HCT116 (cell line): Measurements from ENCODE around the gene PDE1C. TPM values are rescaled to one million over a fixed set of nuclear protein-coding genes. Genes with fewer than 3 reads are reported as not detected.

Experiments
- ATAC-seq: fragments of 200-7000 bp; cut with Tn5 transposase; 2 replicates; pipeline ENCODE4 v1.9.1; 2020; ENCODE audit warnings: mild to moderate bottlenecking, moderate library complexity
- BruUV-seq: library from RNA; stranded (reverse); fragments of 400-500 nt; replicated peaks from 2 replicates; lab custom pipeline; 2021; lab: Mats Ljungman, UMichigan
- CTCF ChIA-PET: fragments of 300-600 bp; sonication (Branson Sonifier 250); formaldehyde crosslinking; loops from one replicate; lab custom pipeline; 2021; ENCODE audit warnings: antibody characterized with exemption; lab: Charles Lee
- POLR2A ChIA-PET: fragments of 300-600, 350-600 bp; sonication (Branson Sonifier 250); formaldehyde crosslinking; loops from one replicate; lab custom pipeline; 2021; ENCODE audit warnings: antibody characterized with exemption; lab: Charles Lee
- RAD21 ChIA-PET, 2 experiments: fragments of 300-600 bp; sonication (Branson Sonifier 250); formaldehyde crosslinking; loops; one replicate each; lab custom pipeline; 2023; ENCODE audit warnings: low total read pairs in 2 of 2; ENCODE audit not compliant: uncharacterized antibody in 2 of 2, unreplicated experiment in 2 of 2, low non-redundant PET in 1 of 2; lab: Charles Lee
- DNase-seq: peaks from one replicate; pipeline ENCODE4 v3.0.0-alpha.2; 2010; ENCODE audit warnings: low read depth, low spot score
- H2AFZ ChIP-seq: fragments of 200-600 bp; shearing (Covaris generic), sonication (generic); 2 replicates; pipeline ENCODE4 v1.6.1; 2017; ENCODE audit warnings: low read depth, mixed run types, mixed read lengths, antibody characterized with exemption, low read length; ENCODE audit not compliant: poor library complexity, severe bottlenecking
- H3K27ac ChIP-seq: 2 replicates; pipeline ENCODE4 v1.5.1; 2012; ENCODE audit warnings: low read depth, low read length
- H3K27me3 ChIP-seq: fragments of 200-600 bp; sonication (generic); 2 replicates; pipeline ENCODE4 v1.6.1; 2016; ENCODE audit warnings: mixed run types, low read length, mixed read lengths; ENCODE audit not compliant: insufficient read depth
- H3K36me3 ChIP-seq, 2 experiments: fragments of 200-500 bp in 1 of 2; fragments of 200-600 bp in 1 of 2; sonication (Bioruptor generic) in 1 of 2; sonication (generic) in 1 of 2; 2 replicates each; pipeline versions ENCODE4 v1.5.1 to v1.6.1; 2014 to 2016; ENCODE audit warnings: low read length in 2 of 2, inconsistent platforms in 1 of 2, mixed read lengths in 1 of 2, mixed run types in 1 of 2; ENCODE audit not compliant: insufficient read depth in 2 of 2, control insufficient read depth in 1 of 2
- H3K4me1 ChIP-seq, 2 experiments: fragments of 200-600 bp in 1 of 2; sonication (generic) in 1 of 2; 2 replicates each; pipeline versions ENCODE4 v1.5.1 to v1.6.1; 2012 to 2017; ENCODE audit warnings: low read length in 2 of 2, inconsistent platforms in 1 of 2, mild to moderate bottlenecking in 1 of 2, mixed read lengths in 1 of 2, mixed run types in 1 of 2, moderate library complexity in 1 of 2; ENCODE audit not compliant: insufficient read depth in 2 of 2, control insufficient read depth in 1 of 2
- H3K4me2 ChIP-seq: fragments of 200-600 bp; sonication (generic); 2 replicates; pipeline ENCODE4 v1.6.1; 2017; ENCODE audit warnings: mixed run types, low read length, mixed read lengths
- H3K4me3 ChIP-seq, 2 experiments: fragments of 200-600 bp in 1 of 2; sonication (generic) in 1 of 2; replicated peaks in 1 of 2; 2 replicates each; pipeline ENCODE4 v1.5.1; 2011 to 2016; ENCODE audit warnings: low read length in 2 of 2, control low read depth in 1 of 2, low read depth in 1 of 2, mild to moderate bottlenecking in 1 of 2, mixed read lengths in 1 of 2, mixed run types in 1 of 2
- H3K79me2 ChIP-seq: fragments of 200-600 bp; sonication (generic); 2 replicates; pipeline ENCODE4 v1.6.1; 2017; ENCODE audit warnings: mild to moderate bottlenecking, mixed run types, low read length, moderate library complexity, mixed read lengths; ENCODE audit not compliant: insufficient read depth
- H3K9ac ChIP-seq: fragments of 200-600 bp; sonication (generic); 2 replicates; pipeline ENCODE4 v1.6.1; 2016; ENCODE audit warnings: low read length, mixed read lengths
- H3K9me2 ChIP-seq: fragments of 200-600 bp; sonication (generic), shearing (Covaris generic); 2 replicates; pipeline ENCODE4 v1.6.1; 2017; ENCODE audit warnings: mixed run types, mild to moderate bottlenecking, moderate library complexity; ENCODE audit not compliant: insufficient read depth
- H3K9me3 ChIP-seq, 2 experiments: fragments of 200-500 bp in 1 of 2; fragments of 200-600 bp in 1 of 2; sonication (Bioruptor generic) in 1 of 2; sonication (generic) in 1 of 2; 2 replicates each; pipeline ENCODE4 v1.6.1; 2014 to 2017; ENCODE audit warnings: low read length in 2 of 2, mixed read lengths in 2 of 2, inconsistent platforms in 1 of 2, low read depth in 1 of 2, mild to moderate bottlenecking in 1 of 2, mixed run types in 1 of 2, moderate library complexity in 1 of 2; ENCODE audit not compliant: control insufficient read depth in 1 of 2, insufficient read depth in 1 of 2
- H4K20me1 ChIP-seq: fragments of 200-600 bp; sonication (generic), shearing (Covaris generic); 2 replicates; pipeline ENCODE4 v1.6.1; 2017; ENCODE audit warnings: mixed run types, mild to moderate bottlenecking, moderate library complexity; ENCODE audit not compliant: insufficient read depth
- ATF3 ChIP-seq: IDR thresholded peaks from 2 replicates; pipeline ENCODE4 v1.6.1; 2012
- CBX3 ChIP-seq: IDR thresholded peaks from 2 replicates; pipeline ENCODE4 v1.6.1; 2012; ENCODE audit warnings: low read depth
- CTCF ChIP-seq, 3 experiments: fragments of 200-600 bp in 1 of 3; sonication (generic) in 1 of 3; IDR thresholded peaks in 2 of 3; conservative IDR thresholded peaks in 1 of 3; 2 replicates each; pipeline ENCODE4 v1.5.1; 2012 to 2017; ENCODE audit warnings: low read depth in 2 of 3, low read length in 2 of 3, antibody characterized with exemption in 1 of 3, borderline replicate concordance in 1 of 3, control low read depth in 1 of 3, mild to moderate bottlenecking in 1 of 3, mixed read lengths in 1 of 3, mixed run types in 1 of 3, moderate library complexity in 1 of 3; ENCODE audit not compliant: insufficient read depth in 1 of 3
- EGR1 ChIP-seq: IDR thresholded peaks from 2 replicates; pipeline ENCODE4 v1.6.1; 2012; ENCODE audit warnings: low read depth
- EZH2 ChIP-seq: fragments of 200-600 bp; sonication (generic); IDR thresholded peaks from 2 replicates; pipeline ENCODE4 v1.6.1; 2017; ENCODE audit warnings: antibody characterized with exemption, mixed run types
- EZH2phosphoT487 ChIP-seq: fragments of 200-600 bp; IDR thresholded peaks from 2 replicates; pipeline ENCODE4 v1.6.1; 2018; ENCODE audit warnings: antibody characterized with exemption, borderline replicate concordance
- JUND ChIP-seq: IDR thresholded peaks from 2 replicates; pipeline ENCODE4 v1.6.1; 2012
- MAX ChIP-seq: IDR thresholded peaks from 2 replicates; pipeline ENCODE4 v1.6.1; 2012
- POLR2A ChIP-seq: IDR thresholded peaks from 2 replicates; pipeline ENCODE4 v1.7.0; 2011; ENCODE audit warnings: borderline replicate concordance; ENCODE audit not compliant: insufficient read depth, insufficient read length; ENCODE audit errors: extremely low read depth
- REST ChIP-seq: IDR thresholded peaks from 2 replicates; pipeline ENCODE4 v1.6.1; 2012; ENCODE audit warnings: low read depth
- SIN3A ChIP-seq: IDR thresholded peaks from 2 replicates; pipeline ENCODE4 v1.6.1; 2012; ENCODE audit warnings: low read depth
- SP1 ChIP-seq: IDR thresholded peaks from 2 replicates; pipeline ENCODE4 v1.6.1; 2012; ENCODE audit warnings: low read depth
- SRF ChIP-seq: IDR thresholded peaks from 2 replicates; pipeline ENCODE4 v1.6.1; 2012; ENCODE audit warnings: low read depth
- TCF7L2 ChIP-seq: IDR thresholded peaks from 2 replicates; pipeline ENCODE4 v1.7.0; 2011; ENCODE audit warnings: borderline replicate concordance, inconsistent platforms; ENCODE audit not compliant: insufficient read depth, insufficient read length; ENCODE audit errors: extremely low read depth
- YY1 ChIP-seq: IDR thresholded peaks from 2 replicates; pipeline ENCODE4 v1.6.1; 2011; ENCODE audit warnings: low read length, low read depth, moderate library complexity, mild to moderate bottlenecking; ENCODE audit not compliant: insufficient replicate concordance; ENCODE audit errors: extremely low read depth
- ZBTB33 ChIP-seq: IDR thresholded peaks from 2 replicates; pipeline ENCODE4 v1.6.1; 2011; ENCODE audit warnings: mild to moderate bottlenecking, low read length, moderate library complexity; ENCODE audit not compliant: insufficient replicate concordance; ENCODE audit errors: extremely low read depth
- ZFX ChIP-seq: fragments of 450-650 bp; IDR thresholded peaks from 2 replicates; pipeline ENCODE4 v1.6.1; 2017
- ZNF274 ChIP-seq: fragments of 200-500 bp; sonication (Bioruptor generic); IDR thresholded peaks from 2 replicates; pipeline ENCODE4 v1.6.1; 2014; ENCODE audit warnings: mild to moderate bottlenecking, low read depth, low read length, inconsistent platforms
- intact Hi-C: fragments of 100-400 bp; cut with micrococcal nuclease; formaldehyde crosslinking; loops from 2 replicates; pipeline ENCODE4 v1.10.0; 2022
- total RNA-seq: library from RNA; stranded (reverse); gene quantifications from one replicate; pipeline ENCODE4 v1.2.1, GENCODE V29; 2021; ENCODE audit not compliant: unreplicated experiment

PDE1C gene
- total RNA-seq, 1 experiment from 2014 or later = 0.17 TPM

- no peak for ATAC-seq
- no peak overlapping the region for H3K9ac ChIP-seq
- H3K4me1 ChIP-seq = no peaks in the 10 kb centered on the region
- POLR2A ChIA-PET = no interaction called here
- no peaks in the 10 kb centered on the region for H3K27me3 ChIP-seq
- RAD21 ChIA-PET = no interaction called here
- intact Hi-C loops = no loop called here
- no peak overlapping the region for H3K4me2 ChIP-seq
- no peak overlapping the region for H3K27ac ChIP-seq
- no peaks in the 10 kb centered on the region for H3K9me3 ChIP-seq
- BruUV-seq = no TSS peak
- CTCF ChIA-PET = no interaction called here
- no peaks in the 10 kb centered on the region for H3K79me2 ChIP-seq
- H3K4me3 ChIP-seq = no peak overlapping the region
- no peaks in the 10 kb centered on the region for H3K9me2 ChIP-seq
- no peaks in the 10 kb centered on the region for H4K20me1 ChIP-seq
- H3K36me3 ChIP-seq = no peaks in the 10 kb centered on the region
- TF ChIP-seq CBX3 = no peak
- TF ChIP-seq SP1 = no peak
- TF ChIP-seq EZH2phosphoT487 = no peak
- no peak for TF ChIP-seq ZNF274
- TF ChIP-seq EZH2 = no peak
- TF ChIP-seq YY1 = no peak
- no peak for TF ChIP-seq CTCF (IDR thresholded peaks at IDR 0.05 in 2 of 3, conservative IDR thresholded peaks at IDR 0.05 in 1 of 3; ENCODE audit: borderline replicate concordance in 1 of 3, insufficient read depth in 1 of 3, low read depth in 2 of 3, low read length in 2 of 3)
- TF ChIP-seq MAX = no peak
- TF ChIP-seq JUND = no peak
- no peak for TF ChIP-seq ATF3
- no peak for TF ChIP-seq SRF
- no peak for TF ChIP-seq POLR2A
- TF ChIP-seq TCF7L2 = no peak
- no peak for TF ChIP-seq SIN3A
- TF ChIP-seq REST = no peak
- no peak for TF ChIP-seq ZBTB33
- no peak for TF ChIP-seq ZFX
- TF ChIP-seq EGR1 = no peak
- TF ChIP-seq, all 23 proteins: peak for 0
- no peak for DNase-seq
- no peak overlapping the region for H2AFZ ChIP-seq
Measured at GRCh38 chr7:32075612-32076011, 5.4 kb upstream of the PDE1C start.
